Activated naive CD8-positive, alpha-beta T cell treated with anti-CD3 and anti-CD28 coated beads for 36 hours (primary cell): Measurements from ENCODE around the gene IFNE. TPM values are rescaled to one million over a fixed set of nuclear protein-coding genes. Genes with fewer than 3 reads are reported as not detected.

Source experiments
- DNase-seq: peaks from one replicate; pipeline ENCODE4 v3.0.0; 2021
- H3K27ac Mint-ChIP-seq: one replicate; pipeline ENCODE4 v1.8.0; 2022; ENCODE audit warnings: mild to moderate bottlenecking, moderate library complexity, mixed read lengths
- H3K27me3 Mint-ChIP-seq: one replicate; pipeline ENCODE4 v1.8.0; 2022; ENCODE audit warnings: mild to moderate bottlenecking, mixed read lengths
- H3K36me3 Mint-ChIP-seq: one replicate; pipeline ENCODE4 v1.8.0; 2021; ENCODE audit warnings: mild to moderate bottlenecking, mixed read lengths
- H3K4me1 Mint-ChIP-seq: one replicate; pipeline ENCODE4 v1.8.0; 2021; ENCODE audit warnings: mixed read lengths
- H3K4me3 Mint-ChIP-seq: one replicate; pipeline ENCODE4 v1.8.0; 2022; ENCODE audit warnings: mild to moderate bottlenecking, moderate library complexity, mixed read lengths
- H3K9me3 Mint-ChIP-seq: one replicate; pipeline ENCODE4 v1.8.0; 2022; ENCODE audit warnings: mixed read lengths
- total RNA-seq, 2 experiments: library from RNA; stranded (reverse); gene quantifications; one replicate each; pipeline ENCODE4 v1.2.3, GENCODE V29; 2021

The IFNE gene
- total RNA-seq, 2 experiments from 2014 or later = not detected

DNA sequence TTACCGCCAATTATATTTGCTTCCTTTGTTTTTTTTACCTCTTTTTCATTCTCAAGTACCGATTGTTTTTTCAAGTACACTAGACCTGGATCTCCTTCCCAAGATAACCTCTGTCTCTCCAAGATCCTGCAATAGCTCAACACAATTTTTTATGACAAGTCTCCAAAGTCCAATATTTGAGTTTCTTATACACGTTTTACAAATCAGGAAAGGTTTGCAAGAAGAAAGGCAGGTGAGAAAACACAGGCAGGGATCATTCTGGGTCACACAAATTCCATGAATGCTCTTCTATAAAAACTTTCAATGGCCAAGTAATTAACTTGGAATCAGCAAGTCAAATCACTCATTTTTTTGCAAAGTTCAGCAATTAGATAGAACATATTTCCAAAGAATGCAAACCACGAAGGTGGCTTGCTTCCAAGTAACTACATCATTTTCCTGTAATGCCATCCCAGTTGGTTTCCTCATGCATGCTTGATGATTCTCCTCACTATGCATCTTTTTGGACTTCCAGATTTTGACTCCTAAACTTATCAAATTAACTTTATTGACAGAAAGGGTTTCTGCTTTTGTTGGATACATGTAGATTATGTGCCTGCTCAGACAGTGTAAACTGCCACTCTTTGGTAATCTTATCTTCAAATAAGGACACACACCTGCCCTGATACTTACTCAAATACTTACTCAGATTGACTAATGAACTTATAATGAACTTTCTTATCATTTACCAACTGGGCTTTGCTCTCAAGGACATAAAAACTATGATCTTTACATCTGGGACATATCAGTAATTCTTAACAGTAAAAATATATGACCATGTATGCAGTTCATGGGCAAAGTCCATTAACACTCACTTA, 24.7 kb upstream of the IFNE start:
- Mint-ChIP-seq H3K4me1 (peaks cover 8% of the 10 kb centered on the region), H3K27me3 (no peaks in the 10 kb centered on the region), H3K4me3 (no peak overlapping the region), H3K27ac (no peak overlapping the region), H3K36me3 (peaks cover 4% of the 10 kb centered on the region), H3K9me3 (no peaks in the 10 kb centered on the region)
- no peak for DNase-seq

DNA sequence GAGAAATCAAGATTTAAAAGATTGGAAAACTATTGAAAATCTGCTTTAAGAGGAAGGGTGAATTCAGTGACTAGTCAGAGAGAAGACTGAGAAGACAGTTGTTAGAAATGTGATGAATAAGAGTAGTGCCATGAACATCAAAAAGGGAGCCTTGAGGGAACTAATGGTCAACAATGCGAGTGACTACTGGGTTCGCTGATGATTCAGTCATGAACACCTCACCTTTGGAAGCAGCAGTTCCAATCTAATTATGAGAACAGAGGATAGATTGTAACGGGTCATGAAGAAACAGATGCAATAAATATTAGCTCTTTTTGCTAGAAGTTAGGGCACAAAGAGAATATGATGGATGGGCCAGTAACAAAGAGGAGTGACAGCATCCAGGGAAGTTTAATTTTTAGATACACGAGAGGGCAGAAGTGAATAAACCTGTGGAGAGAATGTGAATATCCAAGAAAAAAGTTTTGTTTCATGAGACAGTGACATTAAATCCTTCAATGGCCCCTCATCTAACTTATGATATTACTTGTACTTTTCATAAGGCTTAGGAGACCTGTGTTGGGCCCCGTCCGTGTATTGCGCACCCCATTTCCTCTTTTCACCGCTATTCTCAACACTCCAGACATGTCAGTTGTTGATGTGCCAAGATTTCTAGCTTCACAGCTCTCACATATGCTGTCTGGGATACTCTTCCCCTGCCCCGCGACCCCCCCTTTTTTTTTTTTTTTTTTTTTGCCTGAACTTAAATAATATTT, 23.5 kb upstream of the IFNE start:
- H3K9me3 Mint-ChIP-seq = no peaks in the 10 kb centered on the region
- no peak overlapping the region for H3K27ac Mint-ChIP-seq
- H3K36me3 Mint-ChIP-seq = no peaks in the 10 kb centered on the region
- no peak for DNase-seq
- H3K27me3 Mint-ChIP-seq = no peaks in the 10 kb centered on the region
- no peak overlapping the region for H3K4me3 Mint-ChIP-seq
- H3K4me1 Mint-ChIP-seq = peaks cover 9% of the 10 kb centered on the region

GRCh38 chr9:21504894-21505293, 22.8 kb upstream of the IFNE start:
- H3K9me3 Mint-ChIP-seq = no peaks in the 10 kb centered on the region
- no peak overlapping the region for H3K4me3 Mint-ChIP-seq
- H3K36me3 Mint-ChIP-seq = no peaks in the 10 kb centered on the region
- DNase-seq = no peak
- peaks cover 10% of the 10 kb centered on the region for H3K4me1 Mint-ChIP-seq
- H3K27me3 Mint-ChIP-seq = no peaks in the 10 kb centered on the region
- no peak overlapping the region for H3K27ac Mint-ChIP-seq

DNA sequence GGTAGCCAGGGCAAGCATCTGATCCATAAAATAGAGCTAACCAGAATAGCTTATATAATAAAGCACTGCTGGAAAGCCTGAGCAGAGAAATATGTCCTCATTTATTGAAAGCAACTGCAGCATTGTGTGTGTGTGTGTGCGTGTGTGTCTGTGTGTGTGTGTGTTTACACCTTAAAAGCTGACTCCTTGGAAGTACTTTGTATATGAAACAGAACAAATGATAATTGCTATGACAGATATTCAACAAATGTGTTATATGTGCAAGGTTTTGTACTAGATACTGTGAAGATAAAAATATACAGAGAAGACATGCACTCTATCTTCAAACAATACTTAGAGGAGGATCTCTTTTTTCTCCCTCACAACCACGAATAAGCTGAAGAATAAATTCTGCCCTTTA, 22.0 kb upstream of the IFNE start:
- Mint-ChIP-seq H3K4me3 (no peak overlapping the region), H3K36me3 (no peaks in the 10 kb centered on the region), H3K9me3 (no peaks in the 10 kb centered on the region), H3K4me1 (peaks cover 10% of the 10 kb centered on the region), H3K27ac (no peak overlapping the region), H3K27me3 (no peaks in the 10 kb centered on the region)
- no peak for DNase-seq

DNA sequence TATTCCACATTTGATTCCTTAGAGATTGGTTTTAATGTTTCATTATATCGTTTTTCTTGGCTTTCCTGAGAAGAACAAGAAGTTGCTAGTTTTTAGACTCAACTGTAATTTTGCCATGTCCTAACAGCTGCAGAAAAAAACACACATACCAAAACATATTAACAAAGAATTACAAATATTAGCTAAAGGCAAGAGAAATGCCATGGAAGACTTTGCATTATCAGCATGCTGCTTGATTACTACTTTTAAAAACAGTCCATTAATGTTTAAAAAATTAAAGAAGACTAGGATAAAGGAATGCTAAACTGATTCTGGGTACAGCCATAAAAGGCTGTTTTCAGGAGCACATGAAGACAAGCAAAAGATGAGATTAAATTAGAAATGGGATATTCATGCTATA, 20.5 kb upstream of the IFNE start:
- no peaks in the 10 kb centered on the region for H3K27me3 Mint-ChIP-seq
- H3K27ac Mint-ChIP-seq = no peak overlapping the region
- no peak for DNase-seq
- H3K36me3 Mint-ChIP-seq = no peaks in the 10 kb centered on the region
- peaks cover 10% of the 10 kb centered on the region for H3K4me1 Mint-ChIP-seq
- no peaks in the 10 kb centered on the region for H3K9me3 Mint-ChIP-seq
- no peak overlapping the region for H3K4me3 Mint-ChIP-seq

DNA sequence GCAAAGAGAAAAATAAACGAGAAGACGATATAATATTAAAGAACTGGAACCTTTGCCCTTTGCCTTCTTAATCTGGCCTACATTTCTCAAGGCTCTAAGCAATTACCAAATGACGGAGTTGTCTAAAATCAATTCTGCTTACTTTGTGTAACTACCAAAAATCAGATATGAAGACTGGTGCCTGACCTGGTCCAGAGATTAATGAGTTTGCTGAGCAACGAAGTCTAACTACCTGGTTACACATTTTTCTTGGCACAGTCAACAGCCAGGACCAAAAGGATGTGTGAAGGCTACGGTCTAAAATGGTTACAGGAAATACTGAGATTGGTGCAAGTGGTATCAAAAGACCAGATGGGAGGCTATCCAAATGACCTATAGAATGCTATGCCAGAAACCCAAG, 17.8 kb upstream of the IFNE start:
- DNase-seq = no peak
- H3K4me3 Mint-ChIP-seq = no peak overlapping the region
- H3K9me3 Mint-ChIP-seq = no peaks in the 10 kb centered on the region
- no peak overlapping the region for H3K27ac Mint-ChIP-seq
- H3K4me1 Mint-ChIP-seq = peaks cover 7% of the 10 kb centered on the region
- H3K27me3 Mint-ChIP-seq = no peaks in the 10 kb centered on the region
- H3K36me3 Mint-ChIP-seq = no peaks in the 10 kb centered on the region

- Mint-ChIP-seq H3K4me1 (peaks cover 5% of the 10 kb centered on the region), H3K36me3 (peaks cover 1% of the 10 kb centered on the region), H3K27ac (no peak overlapping the region)
Observed at GRCh38 chr9:21491756-21492155, 9.6 kb upstream of the IFNE start.

GRCh38 chr9:21481470-21482056, 550 bp downstream of the IFNE start:
- Mint-ChIP-seq H3K4me3 (no peak overlapping the region), H3K9me3 (peaks cover 4% of the 10 kb centered on the region), H3K27ac (no peak overlapping the region), H3K4me1 (peaks cover 5% of the 10 kb centered on the region), H3K27me3 (no peaks in the 10 kb centered on the region), H3K36me3 (peaks cover 9% of the 10 kb centered on the region)
- no peak for DNase-seq

More at GRCh38 chr9:21491756-21492155, 9.6 kb upstream of the IFNE start:
- no peaks in the 10 kb centered on the region for H3K27me3 Mint-ChIP-seq
- no peaks in the 10 kb centered on the region for H3K9me3 Mint-ChIP-seq
- no peak overlapping the region for H3K4me3 Mint-ChIP-seq
- no peak for DNase-seq

- Mint-ChIP-seq H3K27ac (no peak overlapping the region), H3K27me3 (no peaks in the 10 kb centered on the region), H3K4me3 (no peak overlapping the region), H3K9me3 (no peaks in the 10 kb centered on the region), H3K4me1 (peaks cover 5% of the 10 kb centered on the region), H3K36me3 (peaks cover 2% of the 10 kb centered on the region)
- DNase-seq = no peak
Observed at GRCh38 chr9:21479152-21479702, 2.9 kb downstream of the IFNE start.

- DNase-seq = no peak
- Mint-ChIP-seq H3K4me3 (no peak overlapping the region), H3K9me3 (no peaks in the 10 kb centered on the region), H3K4me1 (peaks cover 5% of the 10 kb centered on the region), H3K27ac (no peak overlapping the region), H3K36me3 (no peaks in the 10 kb centered on the region), H3K27me3 (no peaks in the 10 kb centered on the region)
Observed at GRCh38 chr9:21477466-21477865, 4.6 kb downstream of the IFNE start.

DNA sequence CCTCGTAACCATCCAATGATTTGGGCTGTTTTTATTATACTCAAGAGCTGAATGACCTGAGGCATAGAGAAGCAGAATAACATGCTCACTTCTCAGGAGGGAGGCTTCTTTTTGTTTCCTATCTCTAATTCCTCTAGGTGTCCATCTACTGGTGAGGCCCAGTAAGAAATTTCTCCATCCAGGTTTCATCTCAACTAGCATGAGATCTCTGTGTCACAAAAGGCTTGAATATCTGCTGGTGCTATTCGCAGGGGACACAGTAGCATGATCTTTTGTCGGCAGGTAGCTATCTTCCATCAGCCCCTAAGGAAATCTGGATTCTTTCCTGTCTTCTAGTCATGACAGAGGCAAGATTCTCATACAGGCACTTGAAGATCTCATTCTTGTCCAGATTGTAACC, 8.9 kb downstream of the IFNE start:
- Mint-ChIP-seq H3K36me3 (no peaks in the 10 kb centered on the region), H3K9me3 (no peaks in the 10 kb centered on the region), H3K4me3 (no peak overlapping the region), H3K27ac (no peak overlapping the region), H3K27me3 (no peaks in the 10 kb centered on the region), H3K4me1 (no peaks in the 10 kb centered on the region)
- DNase-seq = no peak

GRCh38 chr9:21470126-21470525, 12.0 kb downstream of the IFNE start:
- Mint-ChIP-seq H3K36me3 (no peaks in the 10 kb centered on the region), H3K9me3 (no peaks in the 10 kb centered on the region), H3K27me3 (no peaks in the 10 kb centered on the region), H3K27ac (no peak overlapping the region), H3K4me3 (no peak overlapping the region), H3K4me1 (peaks cover 3% of the 10 kb centered on the region)
- DNase-seq = no peak

- H3K4me3 Mint-ChIP-seq = no peak overlapping the region
- H3K27ac Mint-ChIP-seq = no peak overlapping the region
- DNase-seq = no peak
- peaks cover 2% of the 10 kb centered on the region for H3K36me3 Mint-ChIP-seq
- H3K4me1 Mint-ChIP-seq = peaks cover 3% of the 10 kb centered on the region
- H3K9me3 Mint-ChIP-seq = peaks cover 15% of the 10 kb centered on the region
- H3K27me3 Mint-ChIP-seq = no peaks in the 10 kb centered on the region
Observed at GRCh38 chr9:21465859-21466518, 16.1 kb downstream of the IFNE start.

DNA sequence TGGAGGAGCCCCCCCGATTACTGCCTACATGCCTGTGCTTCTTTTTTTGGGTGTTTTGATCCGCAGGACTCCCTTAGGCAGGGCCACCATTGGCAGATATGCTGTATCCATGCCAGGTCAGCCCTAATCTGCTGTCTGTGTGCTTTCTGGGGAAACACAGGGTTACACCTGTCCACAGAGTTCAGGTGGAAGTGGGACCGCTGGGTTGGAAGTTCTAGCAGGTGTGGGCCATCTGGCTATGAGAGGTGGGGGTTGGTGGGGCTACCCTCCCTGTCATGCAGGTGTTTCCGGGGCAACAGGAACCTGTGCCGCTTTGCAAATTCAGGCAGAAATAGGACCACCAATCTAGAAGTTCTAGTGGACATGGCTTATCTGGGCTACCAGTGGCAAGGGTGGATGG, 17.0 kb downstream of the IFNE start:
- Mint-ChIP-seq H3K9me3 (peaks cover 15% of the 10 kb centered on the region), H3K27me3 (no peaks in the 10 kb centered on the region), H3K4me3 (no peak overlapping the region), H3K4me1 (peaks cover 3% of the 10 kb centered on the region), H3K36me3 (peaks cover 2% of the 10 kb centered on the region), H3K27ac (no peak overlapping the region)
- no peak for DNase-seq

DNA sequence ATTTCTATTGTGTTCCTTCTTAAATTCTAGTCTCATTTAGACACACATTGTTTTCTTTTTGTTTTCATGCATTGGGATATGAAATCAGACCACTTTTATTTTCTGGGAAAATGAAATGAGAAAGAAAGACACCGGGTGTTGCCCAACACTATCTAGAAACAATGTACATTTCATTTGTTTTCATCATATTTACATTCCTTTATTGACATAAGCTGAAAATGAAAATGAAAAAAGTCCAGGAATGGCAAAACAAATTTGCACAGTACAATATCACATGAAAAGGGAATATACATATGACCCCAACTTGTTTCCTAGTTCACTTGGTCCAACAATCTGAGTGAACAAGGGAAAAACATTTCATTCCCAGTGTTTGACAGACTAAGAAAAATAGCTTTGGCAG, 20.7 kb downstream of the IFNE start:
- Mint-ChIP-seq H3K27ac (no peak overlapping the region), H3K36me3 (peaks cover 2% of the 10 kb centered on the region), H3K4me3 (no peak overlapping the region), H3K9me3 (peaks cover 15% of the 10 kb centered on the region), H3K4me1 (peaks cover 3% of the 10 kb centered on the region), H3K27me3 (no peaks in the 10 kb centered on the region)
- DNase-seq = no peak
